Renal cortex interstitium (tissue), 11 donors: Measurements from ENCODE around the gene ANKRD40. TPM values are rescaled to one million over a fixed set of nuclear protein-coding genes. Genes with fewer than 3 reads are reported as not detected.

Experiments used
- DNase-seq, 11 donors: peaks; one replicate each; pipeline ENCODE4 v3.0.0-alpha.2; 2013; ENCODE audit warnings: low read depth in 9 of 11, low spot score in 4 of 11; ENCODE audit errors: extremely low read depth in 1 of 11
- polyA plus RNA-seq, 3 donors: library from polyadenylated mRNA; unstranded; fragments of 120-200 nt; gene quantifications; one replicate each; pipeline ENCODE4 v1.2.1, GENCODE V29; 2013; ENCODE audit not compliant: insufficient read length in 3 of 3

The ANKRD40 gene
- polyA plus RNA-seq, 3 donors: 41.5 to 48.9 (median 43.0) TPM

DNA sequence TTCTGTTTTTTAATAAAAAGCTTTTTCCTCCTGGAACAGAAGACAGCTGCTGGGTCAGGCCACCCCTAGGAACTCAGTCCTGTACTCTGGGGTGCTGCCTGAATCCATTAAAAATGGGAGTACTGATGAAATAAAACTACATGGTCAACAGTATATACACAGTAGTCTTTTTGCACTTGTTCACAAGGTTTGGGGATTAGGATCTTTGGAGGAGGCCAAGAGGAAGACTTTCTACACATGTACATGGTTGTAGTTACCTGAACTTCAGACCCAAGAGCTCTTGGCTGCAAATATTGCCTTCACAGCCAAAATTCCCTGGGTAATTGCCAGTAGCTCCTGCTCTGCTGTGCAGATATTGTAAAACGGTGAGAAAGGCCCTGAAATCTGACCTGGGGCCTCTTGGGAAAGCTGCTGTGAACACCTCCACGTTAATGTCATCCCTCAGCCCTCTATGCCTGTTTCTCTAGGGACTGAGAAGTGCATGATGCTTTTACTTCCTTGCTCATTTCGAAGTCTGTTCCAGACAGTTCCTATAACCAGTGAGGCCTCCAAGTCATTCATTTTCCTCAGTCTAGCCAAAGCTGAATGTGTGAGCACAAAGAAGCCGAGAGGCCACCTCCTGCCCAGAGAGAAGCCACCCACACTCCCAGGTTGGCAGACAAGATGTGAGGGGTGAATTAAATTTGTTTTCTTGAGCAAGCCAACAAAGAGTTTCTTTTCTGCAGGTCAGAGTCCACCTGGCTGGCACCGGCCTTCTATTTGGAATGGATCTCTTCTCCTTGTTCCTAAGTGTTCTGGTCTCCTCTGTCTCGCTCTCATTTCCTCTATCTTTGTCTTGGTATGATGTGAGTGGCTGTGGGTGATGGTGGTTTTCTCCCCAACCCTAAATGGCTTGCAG lies 15.9 kb downstream of the ANKRD40 start:
- no peak for DNase-seq

DNA sequence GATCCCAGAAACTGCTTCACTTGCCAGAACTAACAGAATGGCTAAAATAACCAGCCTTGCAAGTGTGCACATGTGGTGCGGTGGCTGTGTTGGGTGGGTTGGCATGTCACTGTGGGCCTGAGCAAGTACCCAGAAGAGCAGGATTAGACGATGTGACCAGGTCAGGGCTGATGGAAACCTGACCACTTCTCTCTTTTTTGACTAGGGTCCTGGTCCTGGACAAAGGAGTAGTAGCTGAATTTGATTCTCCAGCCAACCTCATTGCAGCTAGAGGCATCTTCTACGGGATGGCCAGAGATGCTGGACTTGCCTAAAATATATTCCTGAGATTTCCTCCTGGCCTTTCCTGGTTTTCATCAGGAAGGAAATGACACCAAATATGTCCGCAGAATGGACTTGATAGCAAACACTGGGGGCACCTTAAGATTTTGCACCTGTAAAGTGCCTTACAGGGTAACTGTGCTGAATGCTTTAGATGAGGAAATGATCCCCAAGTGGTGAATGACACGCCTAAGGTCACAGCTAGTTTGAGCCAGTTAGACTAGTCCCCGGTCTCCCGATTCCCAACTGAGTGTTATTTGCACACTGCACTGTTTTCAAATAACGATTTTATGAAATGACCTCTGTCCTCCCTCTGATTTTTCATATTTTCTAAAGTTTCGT lies 16.7 kb downstream of the ANKRD40 start:
- DNase-seq: no peak

- DNase-seq: peak in 2 of 11 donors; percentile 42 to 43
These were observed 17.5 kb downstream of the ANKRD40 start for GRCh38 chr17:50689956-50690886.

DNA sequence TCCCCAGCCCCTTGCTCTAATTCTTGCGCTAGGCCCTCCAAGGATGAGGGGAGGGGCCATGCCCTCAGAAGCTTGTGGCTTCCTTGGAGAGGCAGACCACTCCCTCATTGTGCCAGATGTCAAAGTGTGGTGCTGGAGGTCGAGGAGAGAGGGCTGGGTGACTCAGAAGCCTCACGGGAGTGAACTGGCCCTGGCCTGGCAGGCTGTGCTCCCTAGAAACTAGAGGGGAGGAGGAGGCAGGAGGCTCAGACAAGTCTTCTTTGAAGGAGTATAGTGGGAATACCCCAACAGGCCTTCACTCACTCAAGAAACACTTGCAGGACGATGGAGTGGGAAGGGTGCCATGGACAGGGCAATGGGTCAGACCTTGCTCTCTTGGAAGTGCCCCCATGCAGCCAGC lies 18.5 kb downstream of the ANKRD40 start:
- DNase-seq: no peak

GRCh38 chr17:50688245-50688644 lies 19.5 kb downstream of the ANKRD40 start:
- no peak for DNase-seq

DNA sequence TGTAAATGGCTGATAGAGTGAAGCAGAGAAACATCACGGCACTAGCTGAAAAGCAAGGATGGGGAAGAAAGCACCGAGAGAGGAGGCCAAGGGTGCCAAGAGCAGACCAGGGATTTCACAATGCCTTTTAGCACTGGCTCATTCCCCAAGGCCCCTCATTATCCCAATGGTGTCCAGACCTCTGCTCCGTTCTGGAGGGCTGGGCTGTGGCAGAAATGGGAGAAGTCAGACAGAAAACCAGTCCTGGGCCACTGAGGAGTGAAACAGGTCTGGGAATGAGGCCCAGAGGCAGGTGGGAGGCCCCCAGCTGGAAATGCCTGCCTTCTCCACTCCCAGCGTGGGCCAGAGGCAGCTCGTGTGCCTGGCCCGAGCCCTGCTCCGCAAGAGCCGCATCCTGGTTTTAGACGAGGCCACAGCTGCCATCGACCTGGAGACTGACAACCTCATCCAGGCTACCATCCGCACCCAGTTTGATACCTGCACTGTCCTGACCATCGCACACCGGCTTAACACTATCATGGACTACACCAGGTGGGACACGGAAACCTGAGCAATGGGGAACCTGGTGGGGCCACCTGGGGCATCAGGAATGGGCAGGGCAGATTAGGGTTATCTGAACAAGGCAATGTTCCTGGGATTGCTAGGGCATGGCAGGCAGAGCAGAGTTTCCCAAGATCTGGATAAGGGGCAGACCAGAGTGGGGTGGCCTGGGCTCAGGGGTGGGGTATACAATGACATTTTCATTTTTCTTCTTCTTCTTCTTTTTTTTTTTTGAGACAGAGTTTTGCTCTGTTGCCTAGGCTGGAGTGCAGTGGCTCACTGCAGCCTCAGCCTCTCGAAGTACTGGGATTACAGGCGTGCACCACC lies 20.3 kb downstream of the ANKRD40 start:
- DNase-seq: no peak

- no peak for DNase-seq
These were observed 21.1 kb downstream of the ANKRD40 start for GRCh38 chr17:50686494-50687199.

- no peak for DNase-seq
These were observed 21.8 kb downstream of the ANKRD40 start for GRCh38 chr17:50685691-50686493.

- DNase-seq: no peak
These were observed 22.4 kb downstream of the ANKRD40 start for GRCh38 chr17:50685334-50685665.

DNA sequence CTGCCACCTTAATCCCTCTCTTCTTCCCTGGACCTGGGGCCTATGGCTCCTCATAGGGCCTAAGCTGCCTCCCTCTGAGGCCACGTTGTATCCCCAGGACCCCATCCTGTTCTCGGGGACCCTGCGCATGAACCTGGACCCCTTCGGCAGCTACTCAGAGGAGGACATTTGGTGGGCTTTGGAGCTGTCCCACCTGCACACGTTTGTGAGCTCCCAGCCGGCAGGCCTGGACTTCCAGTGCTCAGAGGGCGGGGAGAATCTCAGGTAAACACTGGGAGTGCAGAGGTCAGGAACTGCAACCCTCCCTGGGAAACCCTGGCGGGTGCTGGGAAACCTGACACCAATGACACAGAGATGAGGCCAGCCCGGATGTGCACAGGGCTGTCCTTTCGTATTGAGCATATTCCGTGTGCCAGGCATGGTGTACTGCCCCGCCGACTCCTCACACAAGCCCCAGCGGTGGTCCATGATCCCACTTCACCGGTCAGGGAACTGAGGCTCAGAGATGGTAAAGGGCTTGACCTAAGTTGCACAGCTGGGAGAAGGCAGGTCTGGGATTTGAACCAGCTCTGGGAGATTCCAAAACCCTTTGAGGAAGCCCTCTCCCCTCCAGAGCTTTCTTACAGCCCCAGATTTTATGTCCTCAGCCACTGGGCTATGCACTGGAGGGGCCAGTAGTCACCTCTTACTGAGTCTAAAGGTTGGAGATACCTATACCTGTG lies 22.9 kb downstream of the ANKRD40 start:
- no peak for DNase-seq

DNA sequence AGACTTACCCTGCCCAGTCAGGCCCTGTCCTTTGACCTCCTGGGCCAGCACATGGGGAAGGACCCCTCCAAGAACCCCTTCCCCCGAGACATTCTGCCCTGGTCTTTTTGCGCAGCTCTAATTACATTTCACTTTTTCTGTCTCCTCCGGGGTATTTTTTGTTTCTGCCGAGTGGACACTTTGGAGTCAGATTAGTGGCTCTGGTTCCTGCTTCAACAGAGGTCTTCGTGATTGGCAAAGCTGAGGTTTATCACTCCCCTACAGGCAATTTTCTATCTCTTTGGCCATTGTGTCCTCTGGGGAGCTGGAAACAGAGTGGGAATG lies 23.5 kb downstream of the ANKRD40 start:
- no peak for DNase-seq

- no peak for DNase-seq
These were observed 24.1 kb downstream of the ANKRD40 start for GRCh38 chr17:50683434-50684287.

- no peak for DNase-seq
These were observed 24.8 kb downstream of the ANKRD40 start for GRCh38 chr17:50682938-50683337.

DNA sequence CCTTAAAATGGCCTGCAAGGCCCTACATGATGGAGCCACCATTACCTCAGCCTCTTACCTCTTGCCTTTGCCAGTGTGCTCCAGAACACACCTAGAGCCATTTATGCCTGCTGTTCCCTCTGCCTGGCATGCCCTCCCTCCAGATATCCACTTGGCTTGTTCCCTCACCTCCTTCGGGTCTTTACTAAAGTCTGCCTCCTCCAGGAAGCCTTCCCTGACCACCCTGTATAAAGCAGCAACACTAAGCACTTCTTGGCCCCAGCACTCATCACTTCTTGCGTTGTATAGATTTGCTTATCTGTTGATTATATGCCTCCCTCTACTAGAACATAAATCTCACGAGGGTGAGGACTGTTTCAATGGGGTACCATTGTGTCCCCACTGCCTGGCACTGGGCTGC lies 25.3 kb downstream of the ANKRD40 start:
- no peak for DNase-seq

DNA sequence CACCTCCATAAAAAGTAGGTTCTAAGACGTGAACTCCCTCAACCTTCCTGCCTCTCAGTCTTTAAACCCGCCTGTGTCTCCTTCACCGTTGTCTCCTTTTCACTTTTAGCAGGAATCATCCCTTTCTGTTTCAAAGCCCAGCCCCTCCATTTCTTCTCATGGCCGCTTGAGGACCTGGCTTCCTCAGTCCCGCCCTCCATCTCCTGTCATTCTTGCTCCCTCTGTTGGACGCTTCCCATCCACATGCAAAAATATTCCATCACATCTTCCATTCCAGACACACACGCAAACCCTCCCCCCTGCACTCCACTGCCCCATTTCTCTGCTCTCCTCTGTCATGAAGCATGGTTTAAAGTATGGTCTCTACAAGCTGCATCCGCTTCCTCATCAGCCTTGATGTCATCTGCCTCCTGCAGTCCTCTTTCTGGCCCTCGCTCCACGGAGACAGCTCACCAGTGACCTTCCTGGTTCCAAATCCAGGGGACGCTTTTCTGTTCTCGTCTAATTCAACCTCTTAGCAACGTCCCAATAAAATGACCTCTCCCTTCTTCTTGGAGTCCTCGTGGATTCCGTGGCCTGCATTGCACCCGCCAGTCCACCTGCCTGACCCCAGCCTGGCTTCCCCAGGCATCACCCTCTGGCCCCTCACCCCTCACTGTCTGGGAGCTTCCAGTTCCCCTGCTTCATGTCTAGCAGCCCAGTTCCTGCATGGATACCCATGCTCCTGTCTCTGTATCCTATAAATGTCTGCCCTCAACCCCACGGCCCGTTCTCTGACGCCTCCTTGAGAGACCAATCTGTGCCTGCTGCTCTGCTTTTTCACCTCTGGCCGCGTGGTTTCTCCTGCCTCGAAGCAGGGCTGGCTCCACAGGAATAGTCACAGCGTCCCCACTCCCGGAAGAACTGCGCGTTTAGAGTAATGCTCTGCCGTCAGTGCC lies 26.2 kb downstream of the ANKRD40 start:
- DNase-seq: peak in 7 of 11 donors; percentile 45 to 68 (median 63)
